ENCODE measurements around the gene PROZ. TPM values are rescaled to one million over a fixed set of nuclear protein-coding genes. Genes with fewer than 3 reads are reported as not detected.

Gene PROZ
- total and polyA plus RNA-seq, 2 of the 13 experiments (the other 11 are each of a cell fraction or from before 2014, with no cell fraction given): 5.6 to 22.5 TPM

DNA sequence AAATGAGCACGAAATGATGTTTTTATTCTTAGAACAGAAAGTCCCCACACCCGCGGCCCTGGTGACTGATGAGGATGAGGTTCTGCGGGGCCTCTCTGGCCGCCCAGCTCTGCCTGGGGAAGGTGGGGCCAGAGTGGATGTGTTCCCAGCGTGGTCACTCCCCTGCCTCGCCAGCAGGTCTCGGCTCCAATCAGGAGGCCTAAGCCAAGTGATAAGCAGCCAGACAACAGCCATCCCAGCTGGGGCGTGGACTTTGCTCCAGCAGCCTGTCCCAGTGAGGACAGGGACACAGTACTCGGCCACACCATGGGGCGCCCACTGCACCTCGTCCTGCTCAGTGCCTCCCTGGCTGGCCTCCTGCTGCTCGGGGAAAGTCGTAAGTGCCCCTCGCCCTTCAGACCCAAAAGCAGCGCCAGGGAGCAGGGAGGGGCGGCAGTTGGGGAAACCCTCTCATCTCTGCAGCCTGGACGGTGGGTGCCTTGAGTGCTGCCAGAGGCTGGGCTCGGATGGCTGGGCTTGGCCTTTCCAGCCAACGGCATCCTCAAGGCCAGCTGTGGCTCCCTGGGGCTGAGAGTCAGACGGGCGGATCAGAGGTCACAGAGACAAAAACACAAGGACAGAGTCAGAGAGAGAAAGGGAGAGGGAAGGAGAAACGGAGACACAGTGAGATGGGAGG is 35.8 kb upstream of the PROZ start, which contains the start of gene F10 (continued):
- TF ChIP-seq PRDM15 (CRISPR knock-in tag; IDR thresholded peaks at IDR 0.05): no peak
- TF ChIP-seq BHLHE40 (IDR thresholded peaks at IDR 0.05; ENCODE audit: low read length): no peak
- TF ChIP-seq ARNT2 (CRISPR knock-in tag; IDR thresholded peaks at IDR 0.05; ENCODE audit: low read depth): peak; percentile 68; the same call in 1 of the 2 replicates
- TF ChIP-seq ZNF766 (CRISPR knock-in tag; IDR thresholded peaks at IDR 0.05; ENCODE audit: borderline replicate concordance): peak; percentile 92; the same call in 1 of the 2 replicates
- TF ChIP-seq ZNF234 (CRISPR knock-in tag; conservative IDR thresholded peaks at IDR 0.05): no peak
- no peak for TF ChIP-seq LRRFIP1 (CRISPR knock-in tag; conservative IDR thresholded peaks at IDR 0.05)
- peak; percentile 76 for TF ChIP-seq ZNF335 (CRISPR knock-in tag; IDR thresholded peaks at IDR 0.05)
- peak; percentile 93 for TF ChIP-seq ZFX (CRISPR knock-in tag; IDR thresholded peaks at IDR 0.05; ENCODE audit: low read depth)
- TF ChIP-seq KDM4B (CRISPR knock-in tag; IDR thresholded peaks at IDR 0.05): peak; percentile 75; the same call in 1 of the 2 replicates
- TF ChIP-seq HHEX (CRISPR knock-in tag; IDR thresholded peaks at IDR 0.05): no peak
- TF ChIP-seq ATF2 (CRISPR knock-in tag; IDR thresholded peaks at IDR 0.05): 0 out of 2 replicates have a peak, but pooled peaks have one; percentile 58
- no peak for TF ChIP-seq ZNF235 (CRISPR knock-in tag; IDR thresholded peaks at IDR 0.05; ENCODE audit: borderline replicate concordance)
- peak; percentile 1; the same call in 1 of the 2 replicates for TF ChIP-seq ZNF552 (CRISPR knock-in tag; IDR thresholded peaks at IDR 0.05; ENCODE audit: borderline replicate concordance)
- 0 out of 2 replicates have a peak, but pooled peaks have one; percentile 7 for TF ChIP-seq ZBTB39 (CRISPR knock-in tag; IDR thresholded peaks at IDR 0.05)

Measured in HepG2 (cell line).